ENCODE results near the gene AK5. TPM values are rescaled to one million over a fixed set of nuclear protein-coding genes. Genes with fewer than 3 reads are reported as not detected.
A peak's percentile ranks its signal among the peaks of the same experiment; 100 is the strongest.

AK5 gene
- polyA plus RNA-seq, 2 of the 4 experiments (the other 2 are of a cell fraction): 4.9 to 6.1 TPM

DNA sequence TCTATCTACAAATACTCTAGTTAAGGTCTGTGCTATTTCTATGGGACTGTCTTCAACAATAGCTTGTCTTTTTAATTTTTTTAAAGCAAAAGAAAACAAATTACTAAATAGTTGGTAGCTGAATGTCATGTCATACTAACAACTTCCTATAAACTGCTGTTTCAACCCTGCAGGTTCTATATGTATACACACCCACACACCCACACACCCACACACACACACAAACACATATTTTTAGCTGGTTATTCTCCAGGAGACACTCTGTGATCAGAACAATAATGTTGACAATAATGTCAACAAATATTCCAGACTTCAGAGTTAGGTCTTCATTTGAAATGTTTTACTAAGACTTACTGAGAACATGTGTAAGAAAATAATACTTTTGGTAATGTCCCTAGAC lies 66.7 kb downstream of the AK5 start (continued):
- TF ChIP-seq BHLHE40 (IDR thresholded peaks at IDR 0.05; ENCODE audit: low read depth, low read length) (no peak), EHMT2 (IDR thresholded peaks at IDR 0.05; ENCODE audit: low read depth) (no peak)

DNA sequence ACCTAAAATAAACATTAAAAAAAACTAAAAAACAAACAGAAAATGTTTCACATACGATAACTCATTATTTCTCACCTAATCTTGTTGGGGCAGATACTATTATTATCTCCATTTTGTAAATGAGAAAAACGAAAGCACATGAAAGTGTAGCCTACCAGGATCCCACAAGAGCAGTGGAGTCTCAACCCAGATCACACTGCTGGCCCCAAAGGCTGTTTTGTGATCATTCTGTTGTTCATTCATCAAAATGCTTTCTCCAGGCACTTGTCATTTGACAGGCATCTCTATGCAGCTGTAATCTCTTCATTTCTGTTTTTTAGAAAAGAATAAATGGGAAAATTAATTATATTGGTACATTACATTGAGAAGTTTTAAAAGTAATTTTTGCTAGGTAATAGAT lies 67.5 kb downstream of the AK5 start:
- no peak for FAIRE-seq
- ChIA-PET CTCF (interaction anchor here (0.6 kb wide), 1 partner anchor 10 kb away, joined by 3 read pairs; no protein-coding TSS in a partner anchor), POLR2A (no interaction called here)

DNA sequence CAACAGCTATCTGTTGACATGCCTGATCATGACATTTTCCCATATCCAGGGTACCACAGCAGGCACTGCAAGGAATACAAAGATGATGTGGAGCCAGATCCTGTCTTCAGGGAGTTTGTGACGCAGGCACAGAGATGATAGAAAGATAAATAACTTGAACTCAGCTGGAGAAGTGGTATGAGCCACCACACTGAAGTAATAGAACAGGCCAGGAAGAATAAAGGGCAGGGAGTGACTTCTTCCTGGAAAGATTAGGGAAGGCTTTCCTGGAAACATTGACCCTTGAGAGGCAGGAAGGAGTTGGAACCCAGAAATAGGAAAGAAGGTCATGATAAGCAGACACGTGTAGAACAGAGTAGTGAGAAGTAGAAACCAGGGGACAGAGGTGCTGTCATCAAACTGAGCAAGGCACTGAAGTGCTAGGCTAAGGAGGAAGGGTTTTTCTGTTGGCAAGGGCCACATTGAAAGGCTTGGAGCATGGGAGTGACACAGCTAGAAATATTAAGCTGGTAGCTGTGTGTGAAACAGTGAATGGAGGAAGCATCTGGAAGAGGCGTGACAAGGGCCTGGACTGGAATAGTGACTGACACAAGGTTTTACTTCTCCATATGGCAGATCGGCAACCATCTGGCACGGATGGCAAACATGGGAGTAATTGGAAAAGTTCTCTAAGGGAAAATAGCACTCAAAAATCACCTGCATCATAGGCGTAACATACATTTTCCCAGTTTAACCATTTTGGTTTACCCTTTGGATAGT lies 68.4 kb downstream of the AK5 start:
- ATAC-seq (no peak), DNase-seq (ENCODE audit: low read depth in 1 of 2, low spot score in 1 of 2) (no peak), FAIRE-seq (no peak)
- Histone ChIP-seq H3K4me2 (no peak overlapping the region), H3K27ac (peak overlapping the region in 1 of 2 experiments; percentile 51; a peak in 3 of 6 replicates), H3K4me1 (peaks cover 25% of the 10 kb centered on the region), H3K4me3 (no peak overlapping the region), H3K9me3 (no peaks in the 10 kb centered on the region)
- CTCF ChIA-PET: interaction anchor here (0.6 kb wide), 1 partner anchor 192 kb away, joined by 4 read pairs; no protein-coding TSS in a partner anchor
- WGBS (ENCODE audit: missing lambda C conversion rate): 92% methylated on average over 6 of the region's 6 CpGs
- POLR2A ChIA-PET: no interaction called here
- TF ChIP-seq SMC3 (IDR thresholded peaks at IDR 0.05) (no peak), ZNF302 (CRISPR knock-in tag; IDR thresholded peaks at IDR 0.05) (no peak), ESRRA (IDR thresholded peaks at IDR 0.05; ENCODE audit: borderline replicate concordance, low read length) (no peak), FOXS1 (CRISPR knock-in tag; IDR thresholded peaks at IDR 0.05) (no peak), MYC (IDR thresholded peaks at IDR 0.05; ENCODE audit: borderline replicate concordance, low read length) (no peak), NPAS2 (CRISPR knock-in tag; IDR thresholded peaks at IDR 0.05; ENCODE audit: borderline replicate concordance) (no peak), PHF8 (IDR thresholded peaks at IDR 0.05; ENCODE audit: borderline replicate concordance, low read depth) (no peak), MAZ (IDR thresholded peaks at IDR 0.05; ENCODE audit: borderline replicate concordance, low read depth, low read length) (no peak), BHLHE40 (IDR thresholded peaks at IDR 0.05; ENCODE audit: low read depth, low read length) (no peak), HEYL (CRISPR knock-in tag; IDR thresholded peaks at IDR 0.05) (no peak), HOXB5 (CRISPR knock-in tag; IDR thresholded peaks at IDR 0.05) (no peak), GATA3 (IDR thresholded peaks at IDR 0.05; ENCODE audit: borderline replicate concordance) (no peak)
- TF ChIP-seq, protein P1, sequence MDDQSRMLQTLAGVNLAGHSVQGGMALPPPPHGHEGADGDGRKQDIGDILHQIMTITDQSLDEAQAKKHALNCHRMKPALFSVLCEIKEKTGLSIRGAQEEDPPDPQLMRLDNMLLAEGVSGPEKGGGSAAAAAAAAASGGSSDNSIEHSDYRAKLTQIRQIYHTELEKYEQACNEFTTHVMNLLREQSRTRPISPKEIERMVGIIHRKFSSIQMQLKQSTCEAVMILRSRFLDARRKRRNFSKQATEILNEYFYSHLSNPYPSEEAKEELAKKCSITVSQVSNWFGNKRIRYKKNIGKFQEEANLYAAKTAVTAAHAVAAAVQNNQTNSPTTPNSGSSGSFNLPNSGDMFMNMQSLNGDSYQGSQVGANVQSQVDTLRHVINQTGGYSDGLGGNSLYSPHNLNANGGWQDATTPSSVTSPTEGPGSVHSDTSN (IDR thresholded peaks at IDR 0.05): no peak
- TF ChIP-seq, protein P2, sequence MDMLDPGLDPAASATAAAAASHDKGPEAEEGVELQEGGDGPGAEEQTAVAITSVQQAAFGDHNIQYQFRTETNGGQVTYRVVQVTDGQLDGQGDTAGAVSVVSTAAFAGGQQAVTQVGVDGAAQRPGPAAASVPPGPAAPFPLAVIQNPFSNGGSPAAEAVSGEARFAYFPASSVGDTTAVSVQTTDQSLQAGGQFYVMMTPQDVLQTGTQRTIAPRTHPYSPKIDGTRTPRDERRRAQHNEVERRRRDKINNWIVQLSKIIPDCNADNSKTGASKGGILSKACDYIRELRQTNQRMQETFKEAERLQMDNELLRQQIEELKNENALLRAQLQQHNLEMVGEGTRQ (IDR thresholded peaks at IDR 0.05): no peak
- TF ChIP-seq, protein P3, sequence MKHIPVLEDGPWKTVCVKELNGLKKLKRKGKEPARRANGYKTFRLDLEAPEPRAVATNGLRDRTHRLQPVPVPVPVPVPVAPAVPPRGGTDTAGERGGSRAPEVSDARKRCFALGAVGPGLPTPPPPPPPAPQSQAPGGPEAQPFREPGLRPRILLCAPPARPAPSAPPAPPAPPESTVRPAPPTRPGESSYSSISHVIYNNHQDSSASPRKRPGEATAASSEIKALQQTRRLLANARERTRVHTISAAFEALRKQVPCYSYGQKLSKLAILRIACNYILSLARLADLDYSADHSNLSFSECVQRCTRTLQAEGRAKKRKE (CRISPR knock-in tag; IDR thresholded peaks at IDR 0.05; ENCODE audit: low read depth): no peak

More for the DNA sequence above, 67.5 kb downstream of the AK5 start:
- TF ChIP-seq NR3C1 (IDR thresholded peaks at IDR 0.05) (no peak), EHMT2 (IDR thresholded peaks at IDR 0.05; ENCODE audit: low read depth) (no peak), RCOR1 (IDR thresholded peaks at IDR 0.05; ENCODE audit: low read depth, low read length) (no peak), POLR2AphosphoS2 (conservative IDR thresholded peaks at IDR 0.05; ENCODE audit: low read length) (no peak), CEBPB (IDR thresholded peaks at IDR 0.05) (no peak)
- no peak for ATAC-seq
- Histone ChIP-seq H3K4me2 (no peak overlapping the region), H3K9me3 (no peaks in the 10 kb centered on the region), H3K27ac (peak overlapping the region in 1 of 2 experiments; percentile 73; a peak in 3 of 6 replicates), H3K4me3 (no peak overlapping the region), H3K4me1 (peaks cover 20% of the 10 kb centered on the region)
- no peak for DNase-seq (ENCODE audit: low read depth in 1 of 2, low spot score in 1 of 2)
- WGBS (ENCODE audit: missing lambda C conversion rate): 72% methylated on average over 2 of the region's 2 CpGs

Measured in A549 (cell line).